H1 (cell line): Measurements from ENCODE around the gene CFAP61. TPM values are rescaled to one million over a fixed set of nuclear protein-coding genes. Genes with fewer than 3 reads are reported as not detected.

Source experiments
- CTCF ChIA-PET: fragments of 300-600 bp; sonication (Branson Sonifier 250); formaldehyde crosslinking; loops from one replicate; lab custom pipeline; 2021; ENCODE audit not compliant: partially characterized antibody; lab: Charles Lee
- POLR2A ChIA-PET: fragments of 300-600 bp; sonication (Branson Sonifier 250); formaldehyde crosslinking; loops from one replicate; lab custom pipeline; 2021; ENCODE audit warnings: inconsistent platforms; ENCODE audit not compliant: partially characterized antibody; lab: Charles Lee
- DNase-seq, 2 experiments: peaks; one replicate each; pipeline versions ENCODE4 v3.0.0 to v3.0.0-alpha.2; 2010 to 2022; ENCODE audit warnings: low spot score in 2 of 2, low read depth in 1 of 2, mixed read lengths in 1 of 2
- FAIRE-seq: peaks from 2 replicates; lab custom pipeline; 2011; peaks lifted over from hg19 to GRCh38; lab: Jason Lieb, UNC
- H2AFZ ChIP-seq: 2 replicates; pipeline ENCODE4 v1.8.1; 2012; ENCODE audit warnings: low read length, inconsistent platforms
- H2AK5ac ChIP-seq: 2 replicates; pipeline ENCODE4 v1.6.1; 2013; ENCODE audit warnings: low read depth, low read length
- H2BK120ac ChIP-seq: replicated peaks from 2 replicates; pipeline ENCODE3; 2013; ENCODE audit warnings: low read depth, low read length, inconsistent platforms
- H2BK12ac ChIP-seq: 2 replicates; pipeline ENCODE4 v1.6.1; 2013; ENCODE audit warnings: low read depth, low read length
- H2BK15ac ChIP-seq: 2 replicates; pipeline ENCODE4 v1.6.1; 2013; ENCODE audit warnings: low read length
- H2BK20ac ChIP-seq: 2 replicates; pipeline ENCODE4 v1.6.1; 2013; ENCODE audit warnings: low read length
- H2BK5ac ChIP-seq: 2 replicates; pipeline ENCODE4 v1.6.1; 2013; ENCODE audit warnings: low read depth, low read length
- H3K14ac ChIP-seq: 2 replicates; pipeline ENCODE4 v1.6.1; 2013; ENCODE audit warnings: inconsistent platforms; ENCODE audit not compliant: insufficient read length
- H3K18ac ChIP-seq: 2 replicates; pipeline ENCODE4 v1.6.1; 2013; ENCODE audit warnings: low read length; ENCODE audit errors: extremely low read depth
- H3K23ac ChIP-seq: 2 replicates; pipeline ENCODE4 v1.6.1; 2013; ENCODE audit warnings: inconsistent platforms; ENCODE audit not compliant: insufficient read length
- H3K23me2 ChIP-seq: 2 replicates; pipeline ENCODE4 v1.6.1; 2013; ENCODE audit warnings: low read depth, low read length
- H3K27ac ChIP-seq: 2 replicates; pipeline ENCODE4 v1.6.1; 2011; ENCODE audit warnings: low read depth, low read length, inconsistent platforms
- H3K27me3 ChIP-seq, 4 experiments: replicated peaks in 1 of 4; 1 replicate in 1 of 4; 2 replicates in 3 of 4; pipeline versions ENCODE4 v1.6.1 to v1.8.1; 2011 to 2013; ENCODE audit warnings: low read length in 3 of 4, mild to moderate bottlenecking in 3 of 4, inconsistent platforms in 2 of 4, mixed read lengths in 2 of 4, moderate library complexity in 1 of 4; ENCODE audit not compliant: control insufficient read depth in 3 of 4, insufficient read depth in 3 of 4; ENCODE audit errors: extremely low read depth in 1 of 4
- H3K36me3 ChIP-seq, 4 experiments: 2 replicates each; pipeline versions ENCODE4 v1.6.1 to v1.8.1; 2011 to 2013; ENCODE audit warnings: mild to moderate bottlenecking in 4 of 4, low read length in 3 of 4, moderate library complexity in 2 of 4, control low read depth in 1 of 4, inconsistent platforms in 1 of 4; ENCODE audit not compliant: insufficient read depth in 4 of 4, control insufficient read depth in 2 of 4
- H3K4ac ChIP-seq: replicated peaks from 2 replicates; pipeline ENCODE3; 2013; ENCODE audit warnings: low read length, low read depth, mixed read lengths, inconsistent platforms; ENCODE audit not compliant: insufficient read length
- H3K4me1 ChIP-seq, 4 experiments: replicated peaks in 1 of 4; 1 replicate in 1 of 4; 2 replicates in 3 of 4; pipeline versions ENCODE4 v1.6.1 to v1.8.1; 2011 to 2013; ENCODE audit warnings: low read length in 3 of 4, inconsistent platforms in 2 of 4, mixed read lengths in 1 of 4; ENCODE audit not compliant: insufficient read depth in 4 of 4, control insufficient read depth in 3 of 4
- H3K4me2 ChIP-seq, 2 experiments: 2 replicates each; pipeline versions ENCODE4 v1.6.1 to v1.8.1; 2011 to 2013; ENCODE audit warnings: low read depth in 2 of 2, low read length in 2 of 2, control low read depth in 1 of 2, inconsistent platforms in 1 of 2, mild to moderate bottlenecking in 1 of 2; ENCODE audit not compliant: insufficient read depth in 1 of 2
- H3K4me3 ChIP-seq, 4 experiments: fragments of 200-600, 300-600 bp in 1 of 4; sonication (generic), shearing (Covaris generic), sonication (Bioruptor Twin) in 1 of 4; 2 replicates each; pipeline versions ENCODE4 v1.5.1 to v1.8.1; 2011 to 2016; ENCODE audit warnings: low read length in 4 of 4, low read depth in 3 of 4, control low read depth in 2 of 4, inconsistent platforms in 2 of 4, mild to moderate bottlenecking in 2 of 4, mixed read lengths in 1 of 4, moderate library complexity in 1 of 4; ENCODE audit not compliant: insufficient read depth in 2 of 4; ENCODE audit errors: extremely low read depth in 1 of 4
- H3K56ac ChIP-seq: replicated peaks from 2 replicates; pipeline ENCODE3; 2013; ENCODE audit warnings: low read depth, mild to moderate bottlenecking, mixed read lengths, low read length, inconsistent platforms; ENCODE audit not compliant: insufficient read length
- H3K79me1 ChIP-seq: 2 replicates; pipeline ENCODE4 v1.6.1; 2013; ENCODE audit warnings: low read depth, low read length, control low read depth
- H3K79me2 ChIP-seq, 2 experiments: 2 replicates each; pipeline versions ENCODE4 v1.6.1 to v1.8.1; 2012 to 2013; ENCODE audit warnings: low read length in 2 of 2, mild to moderate bottlenecking in 2 of 2, inconsistent platforms in 1 of 2; ENCODE audit not compliant: insufficient read depth in 2 of 2, control insufficient read depth in 1 of 2
- H3K9ac ChIP-seq, 4 experiments: replicated peaks in 1 of 4; 1 replicate in 1 of 4; 2 replicates in 3 of 4; pipeline versions ENCODE4 v1.6.1 to v1.8.1; 2011 to 2013; ENCODE audit warnings: low read depth in 3 of 4, low read length in 3 of 4, control low read depth in 2 of 4, mild to moderate bottlenecking in 2 of 4, moderate library complexity in 2 of 4, inconsistent platforms in 1 of 4; ENCODE audit errors: extremely low read depth in 1 of 4
- H3K9me3 ChIP-seq, 2 experiments: 2 replicates each; pipeline versions ENCODE4 v1.6.1 to v1.8.1; 2012 to 2013; ENCODE audit warnings: mild to moderate bottlenecking in 2 of 2, moderate library complexity in 2 of 2, control low read depth in 1 of 2, inconsistent platforms in 1 of 2, low read depth in 1 of 2, low read length in 1 of 2, mixed read lengths in 1 of 2; ENCODE audit not compliant: insufficient read depth in 2 of 2
- H4K20me1 ChIP-seq, 2 experiments: replicated peaks in 1 of 2; 2 replicates each; pipeline versions ENCODE3 to v1.8.1; 2011 to 2013; ENCODE audit warnings: inconsistent platforms in 2 of 2, low read length in 2 of 2, mild to moderate bottlenecking in 1 of 2; ENCODE audit not compliant: insufficient read depth in 2 of 2, control insufficient read depth in 1 of 2
- H4K5ac ChIP-seq: 2 replicates; pipeline ENCODE4 v1.6.1; 2013; ENCODE audit warnings: low read length, low read depth, mixed read lengths, inconsistent platforms; ENCODE audit not compliant: insufficient read length
- H4K8ac ChIP-seq: 2 replicates; pipeline ENCODE4 v1.8.0; 2013; ENCODE audit warnings: mild to moderate bottlenecking, moderate library complexity, low read length, inconsistent platforms; ENCODE audit not compliant: insufficient read depth; ENCODE audit errors: extremely low read depth
- H4K91ac ChIP-seq: replicated peaks from 2 replicates; pipeline ENCODE3; 2013; ENCODE audit warnings: low read length, mixed read lengths, inconsistent platforms; ENCODE audit not compliant: insufficient read length
- ASH2L ChIP-seq: fragments of 200-600, 300-600 bp; sonication (generic); IDR thresholded peaks from one replicate; pipeline ENCODE4 v1.7.1; 2017; ENCODE audit warnings: low read length
- ATF2 ChIP-seq: IDR thresholded peaks from 2 replicates; pipeline ENCODE4 v1.6.1; 2012; ENCODE audit warnings: low read length, inconsistent platforms
- CHD1 ChIP-seq: IDR thresholded peaks from 2 replicates; pipeline ENCODE4 v1.6.1; 2012; ENCODE audit warnings: low read depth, low read length, improper control_type of control experiment
- GABPA ChIP-seq: IDR thresholded peaks from 2 replicates; pipeline ENCODE4 v1.6.1; 2011; ENCODE audit warnings: mild to moderate bottlenecking, low read length, moderate library complexity, borderline replicate concordance; ENCODE audit not compliant: insufficient read depth
- MAFK ChIP-seq: IDR thresholded peaks from 2 replicates; pipeline ENCODE4 v1.6.1; 2012; ENCODE audit warnings: low read depth, mild to moderate bottlenecking, improper control_type of control experiment, low read length
- NANOG ChIP-seq: IDR thresholded peaks from 2 replicates; pipeline ENCODE4 v1.6.1; 2011; ENCODE audit warnings: low read length, low read depth, mild to moderate bottlenecking, inconsistent platforms; ENCODE audit not compliant: insufficient read depth, poor library complexity, severe bottlenecking
- NRF1 ChIP-seq: IDR thresholded peaks from 2 replicates; pipeline ENCODE4 v1.6.1; 2011; ENCODE audit warnings: mild to moderate bottlenecking, low read depth, low read length, improper control_type of control experiment
- RXRA ChIP-seq: IDR thresholded peaks from 2 replicates; pipeline ENCODE4 v1.6.1; 2011; ENCODE audit warnings: low read depth, mild to moderate bottlenecking, low read length, moderate library complexity; ENCODE audit not compliant: insufficient read depth
- SIX5 ChIP-seq: IDR thresholded peaks from 2 replicates; pipeline ENCODE4 v1.6.1; 2011; ENCODE audit warnings: mild to moderate bottlenecking, low read depth, low read length
- SUZ12 ChIP-seq: fragments of 200-600 bp; sonication (generic); IDR thresholded peaks from 2 replicates; pipeline ENCODE4 v1.6.1; 2012; ENCODE audit warnings: mild to moderate bottlenecking, inconsistent platforms, low read length, moderate library complexity, mixed read lengths
- TEAD4 ChIP-seq: IDR thresholded peaks from 2 replicates; pipeline ENCODE4 v1.6.1; 2012; ENCODE audit warnings: low read depth, low read length, inconsistent platforms, mixed read lengths
- WGBS, 2 experiments: shearing (Covaris generic) in 1 of 2; methylation state at CpG; one replicate each; pipeline versions ENCODE4 v1.1.6 to v1.1.7; 2013 to 2015; ENCODE audit warnings: low lambda C conversion rate in 2 of 2, mixed read lengths in 2 of 2, inconsistent platforms in 1 of 2, low coverage in 1 of 2, missing lambda C conversion rate in 1 of 2; ENCODE audit not compliant: insufficient replicate concordance in 2 of 2, insufficient coverage in 1 of 2, insufficient read length in 1 of 2; ENCODE audit errors: extremely low coverage in 1 of 2, missing lambda C conversion rate in 1 of 2; 5-methylcytosine and 5-hydroxymethylcytosine counted together
- polyA plus RNA-seq, 7 experiments: library from polyadenylated mRNA; depleted of rRNA in 3 of 7; stranded (reverse) in 5 of 7; unstranded in 2 of 7; fragments of >200 nt in 5 of 7; fragments of 200-250 nt in 2 of 7; gene quantifications; 1 replicate in 5 of 7; 2 replicates in 1 of 7; 4 replicates in 1 of 7; pipeline versions ENCODE4 v1.2.1 to v1.2.3, GENCODE V29; 2011 to 2013; ENCODE audit warnings: missing spikeins in 2 of 7, mixed read lengths in 2 of 7
- total RNA-seq: library from RNA; stranded (reverse); fragmentation: NEBNext Ultra II Directional; extraction: Animal tissue kit (Norgen Biotek cat#: 25700); gene quantifications from 2 replicates; pipeline ENCODE4 v1.2.1, GENCODE V29; 2021
- TF ChIP-seq, protein P1 (sequence below): IDR thresholded peaks from 2 replicates; pipeline ENCODE4 v1.6.1; 2011; ENCODE audit warnings: low read length, improper control_type of control experiment

The CFAP61 gene
- total and polyA plus RNA-seq, 2 of the 8 experiments (the other 6 are each of a cell fraction or from before 2014, with no cell fraction given), result 0.29 to 0.61 TPM

DNA sequence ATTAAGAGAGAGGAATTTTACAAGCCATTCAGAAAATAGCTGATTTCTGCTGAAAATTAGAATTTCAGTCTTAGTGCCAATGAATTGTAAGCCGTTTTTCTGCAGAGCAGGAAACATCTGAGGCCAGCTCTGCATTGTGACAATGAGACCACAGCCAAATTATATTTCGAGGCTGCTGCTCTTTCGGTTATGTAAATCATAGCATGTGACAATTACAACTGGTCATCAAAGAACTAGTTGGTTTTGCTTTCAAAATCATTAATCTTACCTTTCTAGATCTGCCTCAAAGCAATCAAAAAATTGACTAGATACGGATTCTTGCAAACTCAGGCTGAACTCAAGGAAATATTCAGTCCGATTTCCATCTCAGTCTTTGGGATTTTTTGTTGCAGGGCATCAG lies 282.2 kb downstream of the CFAP61 start:
- Histone ChIP-seq H2BK120ac (no peak overlapping the region), H3K79me1 (no peaks in the 10 kb centered on the region), H3K9ac (no peak overlapping the region), H3K79me2 (no peaks in the 10 kb centered on the region), H3K23me2 (peaks cover 4% of the 10 kb centered on the region; the same call in 1 of the 2 replicates), H2BK15ac (no peak overlapping the region), H3K18ac (no peak overlapping the region), H4K8ac (no peak overlapping the region), H3K4me1 (no peaks in the 10 kb centered on the region), H3K4ac (no peak overlapping the region), H3K4me3 (no peak overlapping the region), H2BK20ac (no peak overlapping the region), H3K14ac (no peak overlapping the region), H3K36me3 (no peaks in the 10 kb centered on the region), H3K27ac (no peak overlapping the region), H3K27me3 (no peaks in the 10 kb centered on the region), H3K23ac (no peak overlapping the region), H2BK5ac (no peak overlapping the region), H3K4me2 (no peak overlapping the region), H3K9me3 (peaks cover 0 to 2% of the 10 kb centered on the region in 2 experiments; a peak in 1 of 4 replicates), H4K91ac (no peak overlapping the region), H4K20me1 (no peaks in the 10 kb centered on the region), H2AK5ac (no peak overlapping the region), H4K5ac (no peak overlapping the region), H3K56ac (no peak overlapping the region), H2BK12ac (no peak overlapping the region), H2AFZ (no peak overlapping the region)
- DNase-seq, result no peak
- no peak for FAIRE-seq
- ChIA-PET CTCF (interaction anchor here (1.3 kb wide), 1 partner anchor 25 kb away, joined by 6 read pairs; no protein-coding TSS in a partner anchor), POLR2A (no interaction called here)
- WGBS, 2 experiments, result 83% methylated on average over 5 of the region's 5 CpGs; no CpG with 5 or more reads in 1 of the 2 experiments
- TF ChIP-seq SIX5 (no peak), RXRA (no peak), ATF2 (no peak), MAFK (no peak), ASH2L (no peak), TEAD4 (no peak), SUZ12 (no peak), GABPA (no peak), NANOG (no peak), NRF1 (no peak), CHD1 (no peak)
- TF ChIP-seq, protein P1, sequence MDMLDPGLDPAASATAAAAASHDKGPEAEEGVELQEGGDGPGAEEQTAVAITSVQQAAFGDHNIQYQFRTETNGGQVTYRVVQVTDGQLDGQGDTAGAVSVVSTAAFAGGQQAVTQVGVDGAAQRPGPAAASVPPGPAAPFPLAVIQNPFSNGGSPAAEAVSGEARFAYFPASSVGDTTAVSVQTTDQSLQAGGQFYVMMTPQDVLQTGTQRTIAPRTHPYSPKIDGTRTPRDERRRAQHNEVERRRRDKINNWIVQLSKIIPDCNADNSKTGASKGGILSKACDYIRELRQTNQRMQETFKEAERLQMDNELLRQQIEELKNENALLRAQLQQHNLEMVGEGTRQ, result no peak
